ENCODE data around the gene GPR183.
"Not testable (repeated sequence)": the region's sequence is repeated elsewhere in the genome, so short reads cannot be mapped to it uniquely, and the experiment has no call there.

Gene GPR183

GRCh38 chr13:99268822-99269221 lies 38.4 kb downstream of the GPR183 start:
- DNase-seq (ENCODE audit: low read depth), result no peak

GRCh38 chr13:99267927-99268326 lies 39.3 kb downstream of the GPR183 start:
- no peak for DNase-seq (ENCODE audit: low read depth)

GRCh38 chr13:99266827-99267226 lies 40.4 kb downstream of the GPR183 start:
- peak; percentile 50 for DNase-seq (ENCODE audit: low read depth)

GRCh38 chr13:99265821-99266426 lies 41.3 kb downstream of the GPR183 start:
- peak; percentile 73 for DNase-seq (ENCODE audit: low read depth)

GRCh38 chr13:99265162-99265800 lies 41.9 kb downstream of the GPR183 start:
- no peak for DNase-seq (ENCODE audit: low read depth)

- DNase-seq (ENCODE audit: low read depth), result no peak
Measured at GRCh38 chr13:99264051-99264450, 43.1 kb downstream of the GPR183 start.

- no peak for DNase-seq (ENCODE audit: low read depth)
Measured at GRCh38 chr13:99263126-99263785, 43.9 kb downstream of the GPR183 start.

- DNase-seq (ENCODE audit: low read depth), result no peak
Measured at GRCh38 chr13:99261059-99261458, 46.1 kb downstream of the GPR183 start.

GRCh38 chr13:99260216-99260615 lies 47.0 kb downstream of the GPR183 start:
- no peak for DNase-seq (ENCODE audit: low read depth)

GRCh38 chr13:99258946-99259345 lies 48.3 kb downstream of the GPR183 start:
- no peak for DNase-seq (ENCODE audit: low read depth)

GRCh38 chr13:99258210-99258860 lies 48.9 kb downstream of the GPR183 start, which contains the start of gene GPR18:
GPR18 (minus strand) TSS chr13:99258379; CDS start chr13:99255872, 2,507 bp downstream.
- DNase-seq (ENCODE audit: low read depth), result no peak

- no peak for DNase-seq (ENCODE audit: low read depth)
Measured at GRCh38 chr13:99257291-99257690, 49.9 kb downstream of the GPR183 start.

GRCh38 chr13:99256709-99257108 lies 50.5 kb downstream of the GPR183 start:
- no peak for DNase-seq (ENCODE audit: low read depth)

GRCh38 chr13:99256283-99256682 lies 50.9 kb downstream of the GPR183 start:
- no peak for DNase-seq (ENCODE audit: low read depth)

- no peak for DNase-seq (ENCODE audit: low read depth)
Measured at GRCh38 chr13:99255271-99255670, 51.9 kb downstream of the GPR183 start.

GRCh38 chr13:99254830-99255229 lies 52.4 kb downstream of the GPR183 start:
- no peak for DNase-seq (ENCODE audit: low read depth)

GRCh38 chr13:99251921-99252320 lies 55.3 kb downstream of the GPR183 start:
- DNase-seq (ENCODE audit: low read depth), result no peak

GRCh38 chr13:99250982-99251825 lies 56.0 kb downstream of the GPR183 start:
- DNase-seq (ENCODE audit: low read depth), result no peak

- not testable (repeated sequence) for DNase-seq (ENCODE audit: low read depth)
Measured at GRCh38 chr13:99249606-99250005, 57.6 kb downstream of the GPR183 start.

- DNase-seq (ENCODE audit: low read depth), result not testable (repeated sequence)
Measured at GRCh38 chr13:99249178-99249577, 58.0 kb downstream of the GPR183 start.

- no peak for DNase-seq (ENCODE audit: low read depth)
Measured at GRCh38 chr13:99246100-99246499, 61.1 kb downstream of the GPR183 start.
